GM19099 (cell line): ENCODE results near the gene VSTM2L.

Source experiments
- POLR2A ChIP-seq: IDR thresholded peaks from 3 replicates; pipeline ENCODE4 v1.6.1; 2011; ENCODE audit warnings: low read depth; ENCODE audit not compliant: insufficient read length; ENCODE audit errors: extremely low read depth

VSTM2L gene

DNA sequence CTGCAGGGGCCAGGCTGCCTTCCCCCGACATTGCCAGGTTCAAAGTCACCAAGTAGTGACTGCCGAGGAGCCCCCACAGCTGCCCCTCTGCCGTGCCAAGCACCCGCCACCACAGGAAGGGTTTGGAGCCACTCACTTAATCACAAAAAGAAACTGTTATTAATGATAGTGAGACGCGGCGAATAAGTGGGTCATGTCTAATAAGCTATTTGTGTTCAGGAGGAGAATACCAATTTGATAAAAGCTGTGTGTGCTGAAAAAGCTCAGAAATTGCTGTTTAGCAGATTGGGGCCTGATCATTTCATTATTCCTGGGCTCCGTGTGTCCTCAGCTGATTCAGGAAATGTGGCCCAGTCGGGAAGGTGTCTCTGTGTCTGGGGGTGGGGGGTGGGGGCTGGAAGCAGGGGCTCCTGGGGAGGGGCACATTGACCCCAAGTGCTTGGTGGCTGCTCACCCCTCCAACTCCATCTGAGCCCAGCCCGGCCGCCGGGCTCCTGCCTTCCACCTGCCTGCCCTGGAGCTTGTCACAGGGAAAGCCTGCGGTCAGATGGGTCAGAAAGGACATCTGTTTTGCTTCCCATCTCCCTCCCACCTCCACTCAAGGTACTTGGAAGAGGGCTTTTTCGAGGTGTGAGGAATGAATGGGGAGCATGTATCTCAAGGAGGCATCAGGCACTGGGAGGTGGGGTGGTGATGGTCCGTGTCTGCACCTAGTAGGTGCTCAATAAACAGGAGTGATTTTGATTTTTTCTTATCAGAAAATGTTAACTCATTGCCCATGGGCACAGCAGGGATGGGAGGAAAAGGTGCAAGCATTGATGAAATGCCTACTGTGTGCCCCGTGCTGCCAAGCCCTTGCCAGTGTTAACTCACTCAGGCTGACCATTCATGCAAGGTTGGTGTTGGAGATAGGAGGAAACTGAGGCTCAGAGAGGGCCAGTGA lies 3.0 kb downstream of the VSTM2L start:
- no peak for TF ChIP-seq POLR2A

DNA sequence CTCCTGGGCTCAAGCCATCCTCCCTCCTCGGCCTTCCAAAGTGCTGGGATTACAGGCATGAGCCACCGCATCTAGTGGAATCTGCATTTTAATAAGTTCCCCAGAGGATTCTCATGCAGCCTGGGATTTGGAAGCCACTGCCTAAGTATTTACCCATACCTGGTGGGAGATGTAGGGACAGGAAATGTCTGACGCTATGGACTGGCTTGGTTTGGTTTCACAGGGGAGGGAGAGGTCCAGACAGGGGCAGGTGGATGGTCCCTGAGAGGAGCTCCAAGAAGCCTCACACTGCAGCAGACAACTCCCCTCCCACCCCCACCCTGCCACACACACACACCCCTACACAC lies 4.4 kb downstream of the VSTM2L start:
- no peak for TF ChIP-seq POLR2A

DNA sequence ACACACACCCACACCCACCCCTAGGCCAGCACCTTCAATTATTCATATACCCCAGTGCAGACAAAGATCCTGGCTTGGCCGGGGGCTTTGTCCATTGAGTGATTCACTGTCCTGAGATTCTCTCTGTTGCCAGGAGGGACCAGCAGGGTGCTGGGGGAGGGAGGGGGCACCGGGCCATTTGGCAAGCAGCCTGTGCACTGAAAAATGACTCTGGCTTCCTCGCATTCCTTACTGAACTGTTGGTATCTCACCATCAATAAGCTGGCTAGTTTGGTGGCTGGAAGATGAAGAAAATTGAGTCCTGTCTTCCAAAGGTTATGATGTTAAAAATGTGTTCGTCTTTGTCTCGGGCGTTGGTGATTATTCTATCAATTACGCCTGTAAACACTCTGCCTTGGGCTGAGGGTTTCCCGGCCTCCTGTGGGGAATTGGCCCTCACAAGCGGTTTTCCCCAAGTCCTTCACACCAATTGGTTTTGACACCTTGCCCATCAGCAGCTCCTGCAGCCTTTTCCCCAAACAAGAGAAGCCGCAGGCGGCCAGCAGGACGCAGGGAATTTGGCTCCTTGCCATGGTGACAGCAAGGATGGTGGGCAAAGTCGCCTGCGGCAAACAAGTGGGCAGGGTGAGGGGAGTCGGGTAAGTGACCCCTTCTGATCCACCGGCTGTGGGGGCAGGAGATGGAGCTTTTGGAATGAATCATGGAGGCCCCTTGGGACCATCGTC lies 4.9 kb downstream of the VSTM2L start:
- TF ChIP-seq POLR2A = no peak

DNA sequence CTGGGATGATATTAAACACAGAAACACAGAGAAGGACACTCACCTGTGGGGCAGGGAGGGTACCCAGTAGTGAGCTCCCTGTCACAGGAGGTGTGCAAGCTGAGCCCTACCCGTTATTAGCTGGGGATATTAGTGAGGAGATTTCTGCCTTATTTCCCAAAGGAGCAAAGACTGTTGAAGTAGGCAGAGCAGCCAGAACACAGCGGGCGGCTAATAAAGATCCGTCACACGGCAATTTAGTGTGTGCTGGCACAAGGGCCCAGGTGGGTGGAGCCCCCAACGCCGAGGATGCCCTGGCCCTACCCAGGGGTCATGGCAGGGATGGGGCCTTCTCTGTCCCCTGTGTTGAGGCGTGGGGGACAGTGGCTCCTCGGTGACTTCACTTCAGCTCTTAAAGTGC lies 8.3 kb downstream of the VSTM2L start:
- TF ChIP-seq POLR2A = no peak

DNA sequence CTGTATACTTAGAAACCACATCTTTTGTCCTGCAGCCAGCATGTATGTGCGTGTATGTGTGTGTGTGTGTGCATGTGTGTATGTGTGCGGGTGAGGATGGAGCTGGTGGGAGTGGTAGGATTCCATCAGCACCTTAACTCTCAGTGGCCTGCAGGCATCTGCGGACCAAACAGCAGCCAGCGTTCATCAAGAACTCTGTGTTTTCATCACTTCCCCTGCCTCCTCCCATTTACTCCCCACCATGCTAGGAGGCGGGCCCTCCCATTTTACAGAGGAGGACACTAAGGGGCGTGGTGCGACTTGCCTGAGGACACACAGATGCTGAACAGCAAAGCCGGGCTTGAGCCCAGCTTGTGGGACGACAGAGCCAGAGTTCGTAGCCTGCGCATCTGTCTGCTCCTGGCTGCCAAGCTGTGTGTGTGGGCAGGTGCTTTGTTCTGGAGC lies 8.9 kb downstream of the VSTM2L start:
- no peak for TF ChIP-seq POLR2A

DNA sequence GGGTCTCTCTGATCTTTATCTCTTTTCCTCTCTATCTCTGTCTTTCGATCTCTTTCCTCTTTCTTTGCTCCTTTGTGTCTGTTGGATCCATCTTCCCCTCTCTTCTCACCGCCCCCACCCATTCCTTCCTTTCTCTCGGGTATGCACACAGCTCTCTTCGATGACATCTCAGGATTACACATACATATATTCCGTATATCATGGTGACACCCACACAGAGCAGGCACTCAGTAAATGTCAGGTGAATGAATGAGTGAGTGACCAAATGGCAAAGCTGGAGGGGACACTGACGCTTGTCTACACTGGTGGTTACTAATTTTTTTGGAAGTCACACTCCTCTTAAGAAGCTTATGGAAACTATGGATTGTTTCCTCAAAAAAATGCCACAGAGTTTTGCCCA lies 9.9 kb downstream of the VSTM2L start:
- TF ChIP-seq POLR2A = no peak

DNA sequence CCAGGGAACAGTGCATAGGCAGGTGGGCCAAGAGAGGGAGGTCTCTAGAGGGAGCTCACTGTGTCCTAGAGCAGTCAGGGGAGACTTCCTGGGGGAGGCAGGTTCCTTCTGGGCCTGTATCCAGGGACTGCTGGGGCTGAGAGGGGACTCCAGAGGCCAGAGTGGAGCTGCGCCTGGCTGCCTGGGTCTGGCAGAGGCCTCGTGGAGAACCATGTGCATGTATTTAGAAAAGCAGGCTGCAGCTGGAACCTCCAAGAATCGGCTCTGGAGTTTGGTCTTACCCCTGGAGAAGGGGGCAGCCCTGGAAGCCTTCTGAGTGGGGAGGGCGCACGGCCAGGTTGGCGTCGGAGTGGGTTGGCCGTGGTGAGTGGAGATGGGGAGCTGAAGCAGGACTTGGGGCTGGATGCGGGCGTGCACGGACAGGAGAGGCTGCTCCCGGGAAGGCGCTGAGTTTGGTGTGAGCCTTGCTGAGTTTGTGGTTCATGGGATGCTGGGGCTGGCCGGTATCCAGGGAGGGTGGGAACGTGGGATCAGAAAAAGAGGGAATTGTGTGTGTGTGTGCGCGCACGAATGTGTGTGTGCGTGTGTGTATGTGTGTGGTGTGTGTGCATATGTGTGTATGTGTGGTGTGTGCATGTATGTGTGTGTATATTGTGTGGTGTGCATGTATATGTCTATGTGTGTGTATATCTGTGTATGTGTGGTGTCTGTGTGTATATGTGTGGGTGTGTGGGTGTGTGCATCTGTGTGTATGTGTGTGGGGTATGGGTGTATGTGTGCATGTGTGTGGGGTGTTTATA lies 10.8 kb downstream of the VSTM2L start:
- no peak for TF ChIP-seq POLR2A

DNA sequence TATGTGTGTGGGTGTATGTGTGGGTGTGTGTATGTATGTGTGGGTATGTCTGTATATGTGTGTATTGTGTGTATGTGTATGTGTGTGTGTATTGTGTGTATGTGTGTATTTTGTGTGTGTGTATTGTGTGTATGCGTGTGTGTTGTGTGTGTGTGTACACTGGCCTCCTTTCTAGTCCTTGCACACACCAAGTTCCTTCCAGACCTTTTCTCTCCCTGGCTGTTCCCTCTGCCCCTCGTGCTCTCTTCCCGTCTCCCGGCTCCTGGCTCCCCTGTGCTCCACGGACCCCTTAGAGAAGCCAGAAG lies 11.4 kb downstream of the VSTM2L start:
- TF ChIP-seq POLR2A = no peak

DNA sequence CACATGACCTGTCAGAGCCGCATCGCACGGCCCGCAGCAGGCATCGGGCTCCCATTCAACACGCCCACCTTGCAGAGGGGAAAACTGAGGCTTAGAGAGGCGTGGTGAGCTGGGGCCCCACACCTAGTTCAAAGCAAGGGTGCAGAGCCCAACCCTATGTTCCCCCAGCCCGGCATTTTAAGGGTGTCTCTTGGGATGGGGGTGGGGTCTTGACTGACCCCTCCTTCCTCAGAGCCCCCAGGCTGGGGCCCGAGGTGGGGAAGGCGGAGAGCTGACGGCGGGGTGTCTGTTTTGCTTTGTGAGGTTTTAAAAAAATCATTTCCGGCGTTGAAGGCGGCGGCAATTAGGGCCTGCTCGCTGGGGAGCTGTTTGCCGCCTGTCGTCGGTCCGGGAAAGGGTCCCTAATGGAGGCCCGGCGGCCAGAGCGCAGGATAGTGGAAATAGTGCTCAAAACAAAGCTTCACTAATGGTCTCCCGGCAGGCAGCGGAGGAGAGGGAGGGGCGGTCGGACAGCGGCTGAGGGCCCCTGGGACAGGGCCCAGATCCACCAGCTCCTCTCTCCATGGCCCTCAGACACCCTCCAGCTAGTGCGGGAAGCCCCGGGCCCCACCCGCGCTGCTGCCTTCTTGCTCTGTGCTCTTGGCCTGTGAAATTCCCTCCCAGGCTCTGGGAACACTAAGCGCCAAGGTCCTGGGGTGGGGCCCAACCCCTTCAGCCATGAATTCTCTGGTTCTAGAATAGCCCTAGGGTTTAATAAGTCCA lies 11.9 kb downstream of the VSTM2L start:
- no peak for TF ChIP-seq POLR2A

DNA sequence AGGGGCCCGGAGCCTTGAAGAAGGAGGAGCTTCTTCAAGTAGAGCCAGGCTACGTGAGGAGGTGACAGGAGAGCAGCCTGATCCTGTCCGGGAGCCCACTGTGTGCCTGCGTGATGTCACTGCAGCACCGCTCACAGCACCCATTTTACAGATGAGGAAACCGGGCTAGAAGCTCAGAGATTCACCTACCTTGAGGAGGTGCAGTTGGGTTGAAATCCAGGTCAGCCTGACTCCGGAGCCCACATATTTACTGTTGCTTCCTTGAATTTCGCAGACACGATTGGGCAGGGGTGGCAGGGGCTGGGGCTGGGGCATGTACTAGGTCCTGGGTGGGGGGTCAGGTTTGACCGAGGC lies 12.5 kb downstream of the VSTM2L start:
- no peak for TF ChIP-seq POLR2A

DNA sequence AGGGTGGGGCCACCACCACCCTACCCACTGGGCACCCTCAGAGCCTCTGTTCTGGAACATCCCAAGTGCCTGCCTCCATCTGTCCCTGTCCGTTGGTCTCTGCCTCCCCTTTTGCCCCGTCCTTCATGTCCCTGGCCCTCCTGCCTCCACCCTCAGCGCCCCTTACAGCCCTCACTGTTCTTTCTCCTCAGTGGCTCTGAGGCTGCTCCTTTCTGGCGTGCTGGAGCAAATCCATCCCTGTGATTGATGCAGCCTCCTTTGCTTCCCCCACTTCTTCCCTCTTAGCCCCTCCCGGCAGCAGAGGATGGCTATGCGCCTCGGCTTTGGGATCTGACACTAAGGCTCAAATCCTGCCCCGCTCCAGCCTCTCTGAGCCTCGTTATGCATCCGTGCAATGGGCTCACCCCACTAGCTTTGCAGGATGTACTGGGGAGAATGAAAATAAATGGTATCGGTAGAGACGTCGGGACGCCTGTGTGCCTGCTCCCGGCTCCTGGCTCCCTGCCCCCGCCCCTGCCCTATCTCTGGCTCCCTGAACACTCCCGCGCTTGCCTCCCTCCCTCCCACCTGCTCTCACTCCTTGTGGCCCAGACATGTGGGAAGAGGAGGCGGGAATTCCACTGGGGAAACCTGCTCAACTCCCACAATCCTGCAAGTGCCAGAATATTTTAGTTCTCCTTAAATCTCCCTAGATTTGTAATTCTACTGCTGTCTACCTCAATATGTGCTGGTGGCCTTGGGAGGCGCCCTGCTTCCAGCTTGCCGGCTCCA lies 13.1 kb downstream of the VSTM2L start:
- TF ChIP-seq POLR2A = no peak

DNA sequence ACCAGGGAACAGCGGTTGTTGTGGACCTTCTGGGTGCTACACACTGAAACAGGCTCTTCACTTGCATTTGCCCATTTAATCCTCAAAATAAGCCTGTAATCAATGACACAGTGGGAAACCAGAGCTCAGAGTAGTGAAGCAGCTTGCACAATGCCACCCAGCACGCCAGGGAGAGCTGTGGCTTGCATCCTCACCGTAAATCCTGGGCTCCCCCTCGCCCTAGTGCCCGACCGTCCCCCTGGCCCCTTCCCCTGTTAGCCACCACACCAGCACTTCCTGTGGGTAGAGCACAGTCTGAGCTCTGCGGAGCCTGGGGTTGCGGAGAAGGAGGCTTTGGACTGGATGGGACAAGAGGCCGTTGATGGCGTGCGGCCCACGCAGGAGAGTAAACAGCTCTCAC lies 14.5 kb downstream of the VSTM2L start:
- TF ChIP-seq POLR2A = no peak

DNA sequence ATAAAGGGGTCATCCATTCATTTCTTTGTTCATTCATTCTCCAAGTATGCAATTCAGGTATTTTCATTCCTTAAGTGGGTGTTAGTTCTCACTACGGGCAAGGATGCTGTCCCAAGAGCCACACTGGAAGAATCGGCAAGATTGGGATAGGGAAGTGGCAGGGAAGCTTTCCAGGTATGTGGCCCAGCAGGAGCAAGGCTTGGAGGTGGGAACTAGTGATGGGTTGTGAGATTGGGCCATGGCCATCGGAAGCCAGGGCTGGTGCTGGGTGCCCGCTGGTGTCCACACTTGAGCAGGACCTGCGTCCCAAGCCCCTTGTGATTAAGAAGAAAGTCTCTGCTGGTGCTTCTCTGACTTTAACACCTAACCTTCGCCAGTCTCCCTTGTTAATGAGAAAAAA lies 15.1 kb downstream of the VSTM2L start:
- TF ChIP-seq POLR2A = no peak

DNA sequence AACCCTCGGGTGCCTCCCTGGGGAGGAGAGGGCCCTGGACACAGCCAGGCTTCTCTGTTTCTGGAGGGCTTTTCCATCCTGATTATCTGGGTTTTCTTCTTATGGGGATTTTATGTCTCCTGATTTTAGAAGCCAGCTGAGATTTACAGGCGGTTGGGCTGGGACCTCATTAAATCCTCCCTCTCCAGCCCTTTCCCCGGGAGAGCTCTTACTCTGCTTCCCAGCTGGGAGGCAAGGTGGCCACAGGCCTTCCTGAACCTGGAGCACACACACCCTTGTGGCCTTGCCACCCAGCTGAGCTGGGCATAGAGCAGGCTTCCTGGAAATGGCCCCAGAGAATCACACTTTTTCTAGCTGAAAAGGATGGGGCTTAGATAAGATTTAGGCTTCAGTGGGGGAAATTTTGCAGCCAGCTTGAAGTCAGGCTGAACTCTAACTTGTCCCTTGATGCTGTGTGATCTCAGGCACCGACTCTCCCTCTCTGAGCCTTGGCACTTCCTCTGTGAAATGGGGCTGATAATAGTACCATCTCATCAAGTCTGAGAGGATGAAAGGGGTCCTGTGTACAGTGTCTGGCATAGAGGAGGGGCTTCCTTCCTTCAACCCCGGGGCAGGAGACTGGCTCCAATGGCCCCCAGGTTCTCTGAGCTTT lies 16.6 kb downstream of the VSTM2L start:
- no peak for TF ChIP-seq POLR2A

DNA sequence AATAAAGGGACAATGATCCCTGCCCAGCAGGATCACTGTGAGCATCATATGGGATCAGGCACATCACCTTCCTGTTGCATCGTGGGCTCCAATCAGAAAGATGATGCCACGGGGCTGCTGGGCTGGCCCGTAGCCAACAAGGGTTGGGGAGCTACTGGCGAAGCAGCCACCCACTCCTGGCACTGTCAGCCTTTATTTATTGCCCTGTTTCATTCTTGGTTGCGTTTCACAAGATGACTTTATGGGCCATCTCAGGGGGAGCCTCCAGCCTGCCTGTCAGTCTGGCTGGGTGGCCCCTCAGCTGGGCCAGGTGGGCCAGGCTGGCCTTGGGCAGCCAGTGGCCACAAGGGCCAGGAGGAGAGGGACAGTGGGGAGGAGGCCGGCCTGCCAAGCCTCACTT lies 17.3 kb downstream of the VSTM2L start:
- no peak for TF ChIP-seq POLR2A
